ENCODE measurements around the gene CCDC141. TPM values are rescaled to one million over a fixed set of nuclear protein-coding genes. Genes with fewer than 3 reads are reported as not detected.

Gene CCDC141
- polyA plus RNA-seq, 3 donors, result 0.09 to 0.54 (median 0.45) TPM

GRCh38 chr2:178895171-178895570 is 154.8 kb downstream of the CCDC141 start:
- no peak overlapping the region for H3K27ac ChIP-seq (ENCODE audit: low read depth, low read length)
- WGBS, 3 donors, result 85 to 90% (median 90%) methylated on average over 2 of the region's 2 CpGs

GRCh38 chr2:178892751-178893625 is 156.9 kb downstream of the CCDC141 start:
- H3K27ac ChIP-seq (ENCODE audit: low read depth, low read length), result no peak overlapping the region
- 74 to 85% (median 76%) methylated on average over 5 of the region's 5 CpGs for WGBS, 3 donors

- no peak overlapping the region for H3K27ac ChIP-seq (ENCODE audit: low read depth, low read length)
- whole genome bisulfite sequencing, 3 donors, result 76 to 88% (median 81%) methylated on average over 5 of the region's 5 CpGs
These were observed 157.9 kb downstream of the CCDC141 start for GRCh38 chr2:178891959-178892485.

- H3K27ac ChIP-seq (ENCODE audit: low read depth, low read length), result no peak overlapping the region
- WGBS, 3 donors, result 29 to 35% (median 32%) methylated on average over 3 of the region's 3 CpGs
These were observed 158.5 kb downstream of the CCDC141 start for GRCh38 chr2:178891265-178891958.

- WGBS, 3 donors, result 51 to 82% (median 78%) methylated on average over 3 of the region's 3 CpGs
- no peak overlapping the region for H3K27ac ChIP-seq (ENCODE audit: low read depth, low read length)
These were observed 163.9 kb downstream of the CCDC141 start for GRCh38 chr2:178886006-178886405.

- 36 to 92% (median 86%) methylated on average over 3 of the region's 3 CpGs for WGBS, 3 donors
- H3K27ac ChIP-seq (ENCODE audit: low read depth, low read length), result no peak overlapping the region
These were observed 165.5 kb downstream of the CCDC141 start for GRCh38 chr2:178884440-178884839.

- 21 to 48% (median 39%) methylated on average over 6 of the region's 6 CpGs for WGBS, 3 donors
- H3K27ac ChIP-seq (ENCODE audit: low read depth, low read length), result no peak overlapping the region
These were observed 167.1 kb downstream of the CCDC141 start for GRCh38 chr2:178882666-178883440.

- no peak overlapping the region for H3K27ac ChIP-seq (ENCODE audit: low read depth, low read length)
- WGBS, 3 donors, result 87 to 95% (median 92%) methylated on average over 1 of the region's 1 CpG
These were observed 168.9 kb downstream of the CCDC141 start for GRCh38 chr2:178881075-178881474.

- 75 to 85% (median 83%) methylated on average over 3 of the region's 3 CpGs for WGBS, 3 donors
- no peak overlapping the region for H3K27ac ChIP-seq (ENCODE audit: low read depth, low read length)
These were observed 169.7 kb downstream of the CCDC141 start for GRCh38 chr2:178880257-178880656.

- no peak overlapping the region for H3K27ac ChIP-seq (ENCODE audit: low read depth, low read length)
- 72 to 92% (median 83%) methylated on average over 2 of the region's 2 CpGs for WGBS, 3 donors
These were observed 172.1 kb downstream of the CCDC141 start for GRCh38 chr2:178877874-178878273.

GRCh38 chr2:178874529-178875240 is 175.3 kb downstream of the CCDC141 start:
- WGBS, 3 donors, result 57 to 78% (median 66%) methylated on average over 8 of the region's 8 CpGs

GRCh38 chr2:178873912-178874311 is 176.0 kb downstream of the CCDC141 start:
- H3K27ac ChIP-seq (ENCODE audit: low read depth, low read length), result no peak overlapping the region
- 59 to 95% (median 91%) methylated on average over 3 of the region's 3 CpGs for WGBS, 3 donors

More at GRCh38 chr2:178874529-178875240, 175.3 kb downstream of the CCDC141 start:
- H3K27ac ChIP-seq (ENCODE audit: low read depth, low read length), result no peak overlapping the region

- no peak overlapping the region for H3K27ac ChIP-seq (ENCODE audit: low read depth, low read length)
- 90 to 95% (median 91%) methylated on average over 1 of the region's 1 CpG for WGBS, 3 donors
These were observed 178.4 kb downstream of the CCDC141 start for GRCh38 chr2:178871536-178871935.

- no peak overlapping the region for H3K27ac ChIP-seq (ENCODE audit: low read depth, low read length)
- WGBS, 3 donors, result 60 to 75% (median 63%) methylated on average over 3 of the region's 3 CpGs
These were observed 179.2 kb downstream of the CCDC141 start for GRCh38 chr2:178870703-178871102.

GRCh38 chr2:178865999-178866398 is 183.9 kb downstream of the CCDC141 start:
- H3K27ac ChIP-seq (ENCODE audit: low read depth, low read length), result no peak overlapping the region
- 92 to 99% (median 96%) methylated on average over 2 of the region's 2 CpGs for WGBS, 3 donors

GRCh38 chr2:178865146-178865936 is 184.6 kb downstream of the CCDC141 start:
- WGBS, 3 donors, result 37 to 77% (median 72%) methylated on average over 7 of the region's 7 CpGs
- H3K27ac ChIP-seq (ENCODE audit: low read depth, low read length), result no peak overlapping the region

Data from adipose tissue (tissue), 3 donors.